ENCODE data around the gene NAIF1.
A peak's percentile ranks its signal among the peaks of the same experiment; 100 is the strongest.
"Not testable (repeated sequence)": the region's sequence is repeated elsewhere in the genome, so short reads cannot be mapped to it uniquely, and the experiment has no call there.

NAIF1 gene

DNA sequence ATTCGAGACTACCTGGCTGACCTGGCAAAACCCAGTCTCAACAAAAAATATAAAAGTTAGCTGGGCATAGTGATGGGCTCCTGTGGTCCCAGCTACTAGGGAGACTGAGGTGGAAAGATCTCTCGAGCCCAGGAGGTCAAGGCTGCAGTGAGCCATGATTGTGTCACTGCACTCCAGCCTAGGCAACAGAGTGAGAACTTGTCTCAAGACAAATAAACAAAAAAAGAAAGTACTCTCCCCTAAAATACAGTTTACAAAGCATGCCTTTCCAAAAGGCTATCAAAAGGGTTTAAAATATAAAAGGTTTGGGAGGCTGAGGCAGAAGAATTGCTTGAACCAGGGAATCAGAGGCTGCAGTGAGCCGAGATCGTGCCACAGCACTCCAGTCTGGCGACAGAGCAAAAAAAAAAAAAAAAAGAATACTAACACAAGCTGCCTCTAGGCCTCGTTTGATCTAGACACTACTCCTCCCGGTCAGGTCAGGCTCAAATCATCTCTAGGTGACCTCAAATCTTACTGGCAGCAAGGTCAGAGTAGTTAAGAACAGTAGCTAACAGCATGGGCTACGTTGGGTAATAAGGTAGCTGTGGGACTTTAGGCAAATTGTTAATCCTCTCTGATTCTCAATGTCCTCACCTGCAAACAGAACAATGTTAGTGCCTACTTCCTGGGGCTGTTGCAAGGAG, 9.3 kb downstream of the NAIF1 start:
- DNase-seq, result no peak

DNA sequence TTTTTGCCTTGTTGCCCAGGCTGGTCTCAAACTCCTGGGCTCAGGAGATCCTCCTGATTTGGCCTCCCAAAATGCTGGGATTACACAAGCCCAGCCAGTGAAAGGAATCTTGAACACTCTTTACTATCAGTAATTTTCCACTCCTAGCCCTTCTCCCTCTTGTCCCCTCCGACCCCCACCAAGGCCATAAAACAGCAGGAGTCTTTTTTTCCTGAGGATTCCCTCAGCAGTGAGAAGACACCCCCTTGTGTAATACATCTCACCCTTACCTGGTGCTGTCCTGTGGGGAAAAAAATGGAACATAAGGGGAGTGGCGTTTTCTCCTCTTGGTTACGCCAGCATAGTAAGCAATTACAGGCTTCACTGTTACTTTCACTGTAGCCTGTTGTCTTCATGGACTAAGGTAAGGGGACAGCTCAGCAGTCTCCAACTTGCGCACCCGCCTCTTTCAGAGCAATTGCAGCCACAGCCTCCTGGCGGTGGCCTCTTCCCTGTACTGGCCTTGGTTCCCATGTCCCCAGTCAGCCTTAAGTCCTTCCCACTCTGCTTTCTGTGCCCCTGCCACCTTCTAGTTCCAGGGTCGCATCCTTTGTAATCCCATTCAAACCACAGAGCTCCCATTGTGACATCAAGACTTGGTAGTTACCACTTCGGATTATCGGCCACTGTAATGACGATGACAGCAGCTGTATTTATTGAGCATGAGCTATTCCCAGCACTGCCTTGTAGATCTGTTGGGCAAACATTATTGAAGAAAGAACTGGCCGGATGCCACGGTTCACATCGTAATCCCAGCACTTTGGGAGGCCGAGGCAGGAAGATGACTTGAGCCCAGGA, 10.0 kb downstream of the NAIF1 start:
- no peak for DNase-seq

DNA sequence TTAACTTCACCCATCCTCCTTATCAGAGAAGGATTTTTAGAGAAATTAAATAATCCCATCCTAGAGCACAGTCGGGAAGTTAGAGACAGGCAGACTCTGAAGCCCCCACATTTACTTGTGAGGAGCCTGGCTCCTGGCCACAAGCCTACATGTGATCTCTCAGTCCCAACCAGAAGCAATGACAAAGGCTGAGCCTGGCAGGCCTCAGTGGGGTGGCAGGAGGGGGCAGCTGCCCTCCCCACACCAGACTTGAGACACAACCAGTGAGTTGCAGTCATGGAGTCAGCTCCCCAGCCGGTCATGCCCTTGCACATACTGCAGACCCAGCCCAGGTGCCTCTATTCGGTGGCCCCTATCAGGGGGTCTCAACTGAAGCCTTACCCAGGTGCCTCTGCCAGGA, 11.0 kb downstream of the NAIF1 start:
- DNase-seq, result no peak

DNA sequence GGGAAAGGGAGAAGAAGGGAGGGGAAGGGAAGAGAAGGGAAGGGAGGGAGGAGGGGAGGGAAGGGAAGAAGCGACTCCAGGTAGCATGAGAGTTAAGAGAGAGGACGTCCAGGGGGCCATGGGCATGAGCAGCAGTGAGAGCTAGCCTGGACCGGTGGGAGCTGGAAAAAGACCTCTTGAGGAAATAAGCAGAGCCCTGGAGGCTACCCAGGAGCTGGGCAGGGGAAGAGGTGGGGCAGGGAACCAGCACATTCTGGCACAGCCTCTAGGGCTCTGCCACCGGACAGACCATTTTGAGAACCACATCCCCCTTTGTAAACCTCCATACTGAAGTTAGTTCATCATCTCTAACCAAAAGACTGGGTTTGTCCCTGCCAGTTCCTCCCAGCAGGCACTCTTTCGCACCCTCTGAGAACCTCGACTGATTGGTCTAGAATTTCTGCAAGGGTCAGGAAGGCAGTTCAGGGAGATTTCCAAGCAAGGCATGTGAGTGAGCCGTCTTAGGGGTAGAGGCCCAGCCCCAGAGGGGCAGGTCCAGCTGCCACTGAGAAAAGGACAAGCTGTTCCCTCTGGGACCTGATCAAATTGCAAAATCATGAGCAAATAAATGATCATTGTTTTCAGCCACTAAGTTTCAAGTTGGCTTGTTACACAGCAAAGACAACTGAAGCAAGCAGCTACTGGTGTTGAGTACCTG, 11.6 kb downstream of the NAIF1 start:
- DNase-seq, result peak; percentile 56

DNA sequence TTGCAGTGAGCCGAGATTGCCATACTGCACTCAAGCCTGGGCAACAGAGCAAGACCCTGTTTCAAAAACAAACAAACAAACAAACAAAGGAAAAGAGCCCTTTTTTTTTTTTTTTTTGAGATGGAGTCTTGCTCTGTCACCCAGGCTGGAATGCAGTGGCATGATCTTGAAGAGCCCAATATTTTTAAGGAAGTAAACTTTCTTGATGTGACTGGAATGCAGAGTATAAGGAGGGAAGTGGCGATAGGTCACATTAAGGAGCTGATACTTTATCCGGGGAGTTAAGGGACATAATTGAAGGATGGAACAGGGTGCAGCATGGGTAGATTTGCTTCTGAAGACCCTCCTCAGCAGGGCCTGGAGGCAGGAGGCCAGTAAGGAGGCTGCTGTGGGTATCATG, 13.0 kb downstream of the NAIF1 start:
- DNase-seq, result no peak

DNA sequence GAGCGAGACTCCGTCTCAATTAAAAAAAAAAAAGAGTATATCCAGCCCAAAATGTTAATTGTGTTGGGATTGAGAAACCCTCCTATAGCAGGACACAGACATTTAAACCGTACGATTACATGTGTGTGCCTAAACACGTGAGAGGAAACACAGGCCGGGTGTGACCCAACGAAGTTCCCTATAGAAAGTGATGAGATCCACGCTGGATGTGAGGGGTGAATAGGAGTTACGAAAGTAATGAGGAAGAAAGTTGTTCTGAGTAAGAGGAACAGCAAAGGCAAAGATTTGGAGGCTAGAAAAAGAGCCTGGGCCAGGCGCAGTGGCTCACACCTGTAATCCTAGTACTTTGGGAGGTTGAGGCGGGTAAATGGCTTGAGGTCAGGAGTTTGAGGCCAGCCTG, 13.6 kb downstream of the NAIF1 start:
- DNase-seq, result peak; percentile 26

DNA sequence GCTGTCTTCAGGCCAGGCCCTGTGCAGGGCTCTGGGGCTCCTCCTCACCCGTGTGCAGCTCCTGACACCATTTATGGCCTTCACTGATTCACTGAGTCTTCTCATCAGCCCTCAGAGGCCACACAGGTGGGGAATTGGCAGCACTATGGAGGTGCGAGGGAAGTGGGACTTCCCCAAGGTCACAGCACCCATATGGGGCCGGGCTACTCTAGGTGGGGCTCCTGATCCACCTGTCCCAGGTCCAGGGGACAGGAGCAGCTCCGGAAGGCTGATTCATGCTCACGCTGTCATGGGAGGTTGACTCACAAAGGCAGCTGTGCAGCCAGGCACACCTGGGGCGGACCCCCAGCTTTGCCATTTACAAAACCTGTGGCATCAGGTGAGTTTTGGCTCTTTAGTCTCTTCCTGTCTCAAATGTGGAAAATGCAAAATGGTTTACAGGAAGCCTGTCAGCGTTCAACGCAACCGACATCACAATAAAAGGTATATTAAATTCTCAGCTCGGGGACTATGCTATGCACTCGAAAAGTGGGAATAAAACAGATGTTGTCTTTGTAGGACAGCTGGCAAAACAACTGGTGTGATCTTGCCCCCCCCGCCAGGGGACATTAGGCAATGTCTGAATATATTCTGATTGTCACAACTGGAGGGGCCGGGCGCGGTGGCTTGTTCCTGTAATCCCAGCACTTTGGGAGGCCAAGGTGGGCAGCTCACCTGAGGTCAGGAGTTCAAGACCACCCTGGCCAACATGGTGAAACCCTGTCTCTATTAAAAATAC, 15.0 kb downstream of the NAIF1 start:
- DNase-seq, result no peak

DNA sequence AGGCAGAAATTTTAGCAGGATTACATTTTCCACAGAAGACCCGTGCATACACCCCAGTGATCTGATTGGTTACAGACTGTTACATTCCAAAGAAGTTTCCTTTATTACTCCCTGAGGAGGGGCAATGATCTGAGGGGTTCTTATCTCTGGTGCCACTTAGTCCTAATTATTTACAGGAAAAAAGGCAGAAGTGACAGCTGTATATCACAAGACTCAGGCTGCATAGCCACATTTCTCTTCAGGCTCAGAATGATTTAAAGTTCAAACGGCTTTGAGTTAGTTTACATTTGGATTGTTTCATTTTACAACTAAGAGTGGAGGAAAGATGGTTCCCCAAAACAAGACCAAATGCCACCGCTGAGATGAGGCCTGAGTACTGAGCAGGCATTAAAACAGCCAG, 17.3 kb downstream of the NAIF1 start:
- no peak for DNase-seq

DNA sequence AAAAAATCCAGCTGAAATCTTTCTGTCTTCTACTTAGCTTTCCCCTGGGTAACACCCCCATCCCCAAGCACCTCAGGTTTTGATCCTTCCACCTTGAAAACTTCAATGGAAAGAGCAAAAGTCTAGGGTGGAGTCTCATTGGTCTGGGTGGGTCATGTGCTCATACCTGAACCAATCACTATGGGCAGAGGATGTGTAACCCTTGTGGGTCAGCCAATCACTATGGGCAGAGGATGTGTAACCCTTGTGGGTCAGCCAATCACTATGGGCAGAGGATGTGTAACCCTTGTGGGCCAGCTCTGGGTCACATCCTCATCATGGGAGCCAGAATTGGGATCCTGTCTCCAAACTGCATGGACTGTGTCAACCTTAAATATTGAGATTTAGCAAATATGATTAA, 18.5 kb downstream of the NAIF1 start:
- no peak for DNase-seq

DNA sequence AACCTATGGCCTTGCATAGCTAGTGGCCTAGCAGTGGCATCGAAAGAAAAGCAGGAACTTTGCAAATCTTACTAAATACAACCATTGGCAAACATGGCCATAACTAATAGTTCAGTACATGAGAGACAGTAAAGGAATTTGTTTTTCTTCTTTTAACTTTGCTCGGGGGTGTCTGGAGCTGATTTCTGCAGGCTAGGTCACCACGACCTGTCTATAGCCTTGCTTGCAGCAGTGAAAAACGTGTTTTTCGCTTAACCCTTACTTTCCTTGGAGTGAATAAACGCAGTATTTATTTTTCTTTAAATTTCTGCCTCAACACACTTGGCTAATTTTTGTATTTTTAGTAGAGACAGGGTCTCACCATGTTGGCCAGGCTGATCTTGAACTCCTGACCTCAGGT, 19.9 kb downstream of the NAIF1 start:
- DNase-seq, result no peak

DNA sequence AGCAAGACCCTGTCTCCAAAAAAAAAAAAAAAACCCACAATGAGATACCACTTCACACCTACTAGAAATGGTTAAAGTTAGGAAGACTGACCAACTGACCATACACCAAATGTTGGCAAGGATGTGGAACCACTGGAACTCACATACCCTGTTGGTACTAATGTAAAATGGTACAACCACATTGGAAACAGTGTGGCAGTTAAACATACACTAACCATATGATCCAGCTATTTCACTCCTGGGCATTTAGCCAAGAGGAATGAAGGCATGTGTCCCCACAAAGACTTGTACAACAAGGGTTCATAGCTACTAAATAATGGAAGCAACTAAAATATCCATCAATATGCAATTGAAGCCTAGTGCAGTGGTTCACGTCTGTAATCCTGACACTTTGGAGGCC, 21.3 kb downstream of the NAIF1 start:
- DNase-seq, result no peak

DNA sequence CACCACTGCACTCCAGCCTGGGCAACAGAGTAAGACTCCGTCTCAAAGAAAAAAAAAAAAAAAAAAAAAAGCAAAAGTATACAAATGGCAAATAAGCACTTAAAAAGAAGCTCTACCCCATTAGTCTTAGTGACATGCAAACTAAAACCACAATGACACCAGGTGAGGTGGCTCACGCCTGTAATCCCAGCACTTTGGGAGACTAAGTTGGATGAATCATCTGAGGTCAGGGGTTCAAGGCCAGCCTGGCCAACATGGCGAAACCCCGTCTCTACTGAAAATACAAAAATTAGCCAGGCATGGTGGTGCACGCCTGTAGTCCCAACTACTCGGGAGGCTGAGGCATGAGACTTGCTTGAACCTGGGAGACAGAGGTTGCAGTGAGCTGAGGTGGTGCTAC, 21.7 kb downstream of the NAIF1 start:
- DNase-seq, result not testable (repeated sequence)

DNA sequence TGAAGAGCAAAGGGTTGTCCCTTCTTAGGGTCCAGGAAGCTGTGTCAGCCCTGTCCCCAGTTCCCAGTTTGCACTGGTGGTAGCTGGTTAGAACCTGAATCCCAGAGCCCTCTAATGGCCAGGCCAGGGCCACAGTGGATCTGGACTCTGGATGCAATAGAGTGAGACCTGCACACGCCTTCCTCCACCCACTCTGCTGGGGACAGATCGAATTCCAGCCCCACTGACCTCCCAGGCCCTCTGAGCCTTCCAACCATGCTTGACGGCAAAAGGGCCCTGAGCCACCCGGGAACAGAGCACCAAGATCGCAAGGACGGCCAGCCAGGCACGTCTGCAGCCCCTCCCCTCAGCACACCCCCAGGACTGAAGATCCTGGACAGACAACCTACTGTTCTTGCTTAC, 23.7 kb downstream of the NAIF1 start:
- no peak for DNase-seq

DNA sequence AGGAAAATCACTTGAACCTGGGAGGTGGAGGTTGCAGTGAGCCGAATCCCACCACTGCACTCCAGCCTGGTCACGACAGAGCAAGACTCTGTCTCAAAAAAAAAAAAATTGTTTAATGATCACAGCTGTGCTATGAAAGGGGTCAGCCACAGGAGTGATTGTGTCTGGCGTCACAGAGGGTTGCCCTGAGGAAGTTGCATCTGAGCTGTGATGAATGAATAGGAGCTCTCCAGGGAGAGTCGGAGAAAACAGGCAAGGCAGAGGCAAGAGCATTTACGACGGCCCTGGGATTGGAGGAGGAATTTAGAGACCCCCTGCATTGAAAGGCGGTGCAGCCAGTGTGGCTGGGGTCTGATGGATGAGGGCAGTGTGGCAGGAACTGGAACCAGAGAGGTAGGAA, 25.1 kb downstream of the NAIF1 start:
- no peak for DNase-seq

DNA sequence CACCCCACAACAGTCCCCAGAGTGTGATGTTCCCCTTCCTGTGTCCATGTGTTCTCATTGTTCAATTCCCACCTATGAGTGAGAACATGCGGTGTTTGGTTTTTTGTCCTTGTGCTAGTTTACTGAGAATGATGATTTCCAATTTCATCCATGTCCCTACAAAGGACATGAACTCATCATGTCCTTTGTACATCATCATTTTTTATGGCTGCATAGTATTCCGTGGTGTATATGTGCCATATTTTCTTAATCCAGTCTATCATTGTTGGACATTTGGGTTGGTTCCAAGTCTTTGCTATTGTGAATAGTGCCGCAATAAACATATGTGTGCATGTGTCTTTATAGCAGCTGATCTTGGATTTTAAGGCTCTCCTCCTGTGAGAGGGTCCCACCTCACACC, 26.3 kb downstream of the NAIF1 start:
- not testable (repeated sequence) for DNase-seq

DNA sequence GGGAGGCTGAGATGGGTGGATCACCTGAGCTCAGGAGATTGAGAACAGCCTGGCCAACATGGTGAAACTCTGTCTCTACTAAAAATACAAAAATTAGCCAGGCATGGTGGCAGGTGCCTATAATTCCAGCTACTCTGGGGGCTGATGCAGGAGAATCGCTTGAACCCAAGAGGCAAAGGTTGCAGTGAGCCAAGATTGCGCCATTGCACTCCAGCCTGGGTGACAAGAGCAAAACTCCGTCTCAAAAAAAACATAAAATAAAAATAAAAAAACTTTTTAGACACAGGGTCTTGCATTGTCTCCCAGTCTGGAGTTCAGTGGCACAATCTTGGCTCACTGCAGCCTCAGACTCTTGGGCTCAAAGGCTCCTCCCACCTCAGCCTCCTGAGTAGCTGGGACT, 30.6 kb downstream of the NAIF1 start:
- DNase-seq, result not testable (repeated sequence)

DNA sequence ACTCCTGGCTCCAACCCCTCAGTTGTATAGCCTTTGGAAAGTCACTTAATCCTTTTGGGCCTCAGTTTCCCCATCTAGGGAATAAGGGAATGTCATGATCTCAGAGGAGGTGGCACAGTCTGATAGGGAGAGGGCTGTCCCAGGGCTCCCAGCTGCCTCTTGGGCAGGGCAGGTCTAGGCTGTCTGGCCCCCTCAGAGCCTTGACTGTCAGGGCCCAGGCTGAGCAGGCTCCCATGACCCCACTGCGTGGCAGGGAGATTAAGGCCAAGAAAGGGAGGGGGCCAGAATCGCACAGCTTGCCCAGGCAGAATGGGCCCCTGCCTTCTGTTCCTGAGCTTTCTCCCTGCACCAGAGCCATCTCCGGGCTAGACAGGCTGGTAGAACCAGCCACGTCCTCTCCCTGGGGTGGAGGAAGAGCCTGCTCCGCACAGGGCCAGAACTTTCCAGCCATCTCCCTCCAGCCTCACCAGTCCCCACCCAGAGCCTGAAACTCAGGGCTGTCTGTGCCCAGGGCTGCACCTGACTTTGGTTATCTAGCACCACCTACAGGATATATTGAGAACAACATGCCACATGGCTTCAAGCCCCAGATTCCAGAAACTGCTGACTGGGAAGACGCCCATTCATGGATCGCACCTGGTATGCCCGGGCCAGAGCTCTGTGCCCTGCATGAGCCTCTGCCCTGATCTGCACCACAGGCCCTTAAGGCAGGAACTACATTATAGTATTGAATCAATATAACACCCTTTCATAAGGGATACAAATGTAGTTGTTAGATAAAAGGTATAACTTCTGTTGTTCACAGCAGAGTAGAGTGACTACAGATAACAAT, 32.1 kb downstream of the NAIF1 start:
- DNase-seq, result peak; percentile 83

DNA sequence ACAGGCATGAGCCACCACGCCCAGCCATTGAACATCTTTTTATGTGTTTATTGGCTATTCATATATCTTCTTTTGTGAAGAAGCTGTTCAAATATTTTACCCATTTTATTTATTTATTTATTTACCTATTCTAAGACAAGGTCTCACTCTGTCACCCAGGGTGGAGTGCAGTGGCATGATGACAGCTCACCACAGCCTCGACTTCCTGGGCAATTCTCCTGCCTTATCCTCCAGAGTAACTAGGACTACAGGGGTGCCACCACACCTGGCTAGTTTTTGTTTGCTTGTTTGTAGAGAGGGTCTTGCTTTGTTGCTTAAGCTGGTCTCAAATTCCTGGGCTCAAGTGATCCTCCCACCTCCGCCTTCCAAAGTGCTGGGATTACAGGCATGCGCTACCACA, 33.5 kb downstream of the NAIF1 start:
- DNase-seq, result no peak

DNA sequence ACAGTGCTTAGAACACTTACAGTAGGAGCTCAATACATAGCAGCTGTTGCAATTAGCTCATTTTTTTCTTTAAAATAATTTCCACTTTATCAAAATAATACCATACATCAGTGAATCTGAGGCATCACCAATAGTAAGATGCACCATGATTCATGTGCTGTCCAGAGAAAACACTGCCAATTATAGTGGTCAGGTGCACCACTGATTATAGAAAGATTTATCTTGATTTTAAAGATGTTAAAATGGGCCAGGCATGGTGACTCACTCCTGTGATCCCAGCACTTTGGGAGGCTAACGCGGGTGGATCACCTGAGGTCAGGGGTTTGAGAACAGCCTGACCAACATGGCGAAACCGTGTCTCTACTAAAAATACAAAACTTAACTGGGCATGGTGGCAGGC, 39.4 kb downstream of the NAIF1 start:
- no peak for DNase-seq

DNA sequence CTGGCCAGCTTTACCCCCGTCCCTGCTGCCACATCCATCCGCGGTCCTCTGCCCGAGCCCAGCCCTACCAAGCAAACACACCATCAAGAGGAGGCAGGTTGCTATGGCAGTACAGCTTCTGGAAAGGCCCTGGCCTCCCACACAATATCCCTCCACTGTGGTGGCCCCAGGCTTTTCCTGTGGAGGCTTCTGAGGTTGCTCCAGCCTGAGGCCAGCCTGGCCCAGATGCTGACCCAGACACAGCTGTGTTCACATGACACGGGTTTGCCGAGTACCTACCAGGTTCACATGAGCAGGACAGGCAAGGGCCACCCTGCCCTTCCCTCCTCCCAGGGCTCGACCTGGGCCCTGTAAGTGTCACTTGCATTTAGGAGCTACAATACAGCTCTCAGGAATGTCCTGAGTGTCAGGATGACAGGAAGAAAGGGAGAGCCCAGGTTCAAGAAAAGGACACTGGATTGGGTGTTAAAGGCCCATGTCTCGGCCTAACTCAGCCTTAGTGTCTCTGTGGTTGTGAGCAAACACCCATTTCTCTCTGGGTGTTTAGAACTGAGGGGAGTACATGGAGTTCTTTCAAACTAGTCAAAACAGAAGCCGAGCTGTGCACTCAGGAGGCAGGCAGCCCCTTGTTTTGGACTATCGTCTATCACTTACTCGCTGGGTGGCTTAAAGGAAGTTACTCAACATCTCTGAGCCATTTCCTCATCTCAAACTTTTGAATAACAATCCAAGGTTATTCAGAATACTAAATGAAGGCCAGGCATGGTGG, 40.2 kb downstream of the NAIF1 start:
- DNase-seq, result no peak

DNA sequence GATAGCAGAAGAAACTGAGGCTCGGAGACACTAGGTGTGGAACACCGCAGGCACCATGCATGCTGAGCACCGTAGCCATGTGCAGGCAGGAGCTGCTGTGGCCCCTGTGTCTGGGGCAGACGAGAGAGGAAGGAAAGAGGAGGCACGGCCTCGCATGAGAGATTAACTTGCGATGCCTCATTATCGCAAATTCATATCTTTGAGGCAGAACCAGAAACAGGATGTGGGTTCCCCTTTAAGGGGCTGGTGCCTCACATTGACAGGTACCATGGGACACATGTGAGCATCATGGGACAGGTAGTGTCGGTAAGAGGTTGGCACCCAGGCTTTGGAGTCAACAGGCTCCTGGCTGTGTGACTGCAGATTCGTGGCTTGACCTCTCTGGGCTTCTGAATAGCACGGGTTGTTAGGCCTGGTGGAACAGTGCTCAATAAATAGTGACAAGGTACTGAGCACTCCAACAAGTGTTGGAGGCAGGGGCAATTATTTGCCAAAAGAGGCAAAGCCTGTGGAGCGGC, 40.8 kb downstream of the NAIF1 start:
- no peak for DNase-seq

All from midbrain (tissue), 1 donor.